SK-N-MC (cell line): ENCODE data around the gene FSIP1.

ENCODE experiments used
- EZH2 ChIP-seq: fragments of 200-600 bp; sonication (generic); IDR thresholded peaks from one replicate; pipeline ENCODE4 v1.6.1; 2017; ENCODE audit warnings: antibody characterized with exemption
- FOXP2 ChIP-seq: optimal IDR thresholded peaks from 2 replicates; pipeline ENCODE3; 2011; ENCODE audit warnings: mild to moderate bottlenecking, moderate library complexity; ENCODE audit not compliant: insufficient read depth; ENCODE audit errors: extremely low read length, control extremely low read depth
- POLR2AphosphoS5 ChIP-seq: IDR thresholded peaks from 2 replicates; pipeline ENCODE4 v1.6.1; 2012; ENCODE audit warnings: mild to moderate bottlenecking, low read depth, low read length, borderline replicate concordance

GRCh38 chr15:39657181-39657580, 125.5 kb downstream of the FSIP1 start:
- no peak for TF ChIP-seq POLR2AphosphoS5
- no peak for TF ChIP-seq EZH2
- no peak for TF ChIP-seq FOXP2
